ENCODE measurements around the gene NEU2.
"Not testable (repeated sequence)": the region's sequence is repeated elsewhere in the genome, so short reads cannot be mapped to it uniquely, and the experiment has no call there.

NEU2 gene

GRCh38 chr2:233034091-233034882 lies 1.8 kb downstream of the NEU2 start:
- no peak for FAIRE-seq

DNA sequence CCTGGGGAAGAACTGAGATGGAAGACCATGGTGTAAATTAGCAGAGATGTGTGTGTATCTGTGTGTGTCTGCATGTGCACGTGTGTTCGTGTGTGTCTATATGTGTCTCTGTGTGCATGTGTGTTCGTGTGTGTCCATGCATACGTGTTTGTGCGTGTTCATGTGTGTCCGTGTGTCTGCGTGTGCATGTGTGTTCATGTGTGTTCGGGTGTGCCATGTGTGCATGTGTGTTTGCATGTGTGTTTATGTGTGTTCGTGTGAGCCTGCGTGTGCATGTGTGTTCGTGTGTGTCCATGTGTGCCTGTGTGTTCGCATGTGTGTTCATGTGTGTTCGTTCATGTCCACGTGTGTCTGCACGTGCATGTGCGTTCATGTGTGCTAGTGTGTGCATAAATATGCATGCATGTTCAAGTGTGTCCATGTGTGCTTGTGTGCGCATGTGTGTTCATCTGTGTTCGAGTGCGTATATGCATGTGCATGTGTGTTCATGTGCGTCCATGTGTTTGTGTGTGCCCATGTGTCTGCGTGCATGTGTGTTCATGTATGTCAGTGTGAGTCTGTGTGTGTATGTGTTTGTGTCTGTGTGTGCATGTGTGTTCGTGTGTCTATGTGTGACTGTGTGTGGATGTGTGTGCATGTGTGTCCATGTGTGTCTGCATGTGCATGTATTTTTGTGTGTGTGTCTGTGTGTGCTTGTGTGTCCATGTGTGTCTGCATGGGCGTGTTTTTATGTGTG lies 3.1 kb downstream of the NEU2 start:
- peak; percentile 99 for FAIRE-seq
- DNase-seq (ENCODE audit: low spot score), result no peak

More at GRCh38 chr2:233034091-233034882, 1.8 kb downstream of the NEU2 start:
- DNase-seq (ENCODE audit: low spot score), result no peak

- FAIRE-seq, result no peak
Observed at GRCh38 chr2:233036162-233036838, 3.8 kb downstream of the NEU2 start.

DNA sequence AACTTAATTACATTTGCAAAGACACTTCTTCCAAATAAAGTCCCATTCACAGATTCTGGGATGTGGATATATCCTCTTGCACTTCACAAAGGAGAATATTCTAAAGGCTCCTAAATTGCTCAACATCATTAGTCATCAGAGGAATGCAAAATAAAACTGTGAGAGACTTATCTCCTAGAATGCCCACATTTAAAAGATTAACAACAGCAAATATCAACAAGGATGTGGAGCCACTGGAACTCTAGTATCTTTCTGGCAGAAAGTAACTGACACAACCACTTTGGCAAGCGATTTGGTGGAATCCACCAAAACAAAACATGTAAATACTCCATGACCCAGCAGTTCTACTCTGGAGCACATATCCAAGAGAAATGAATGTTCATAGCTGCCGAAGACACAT lies 4.6 kb downstream of the NEU2 start:
- DNase-seq (ENCODE audit: low spot score), result no peak
- FAIRE-seq, result no peak

More at GRCh38 chr2:233036162-233036838, 3.8 kb downstream of the NEU2 start:
- DNase-seq (ENCODE audit: low spot score), result no peak

GRCh38 chr2:233039212-233039845 lies 6.9 kb downstream of the NEU2 start:
- DNase-seq (ENCODE audit: low spot score), result no peak
- FAIRE-seq, result no peak

DNA sequence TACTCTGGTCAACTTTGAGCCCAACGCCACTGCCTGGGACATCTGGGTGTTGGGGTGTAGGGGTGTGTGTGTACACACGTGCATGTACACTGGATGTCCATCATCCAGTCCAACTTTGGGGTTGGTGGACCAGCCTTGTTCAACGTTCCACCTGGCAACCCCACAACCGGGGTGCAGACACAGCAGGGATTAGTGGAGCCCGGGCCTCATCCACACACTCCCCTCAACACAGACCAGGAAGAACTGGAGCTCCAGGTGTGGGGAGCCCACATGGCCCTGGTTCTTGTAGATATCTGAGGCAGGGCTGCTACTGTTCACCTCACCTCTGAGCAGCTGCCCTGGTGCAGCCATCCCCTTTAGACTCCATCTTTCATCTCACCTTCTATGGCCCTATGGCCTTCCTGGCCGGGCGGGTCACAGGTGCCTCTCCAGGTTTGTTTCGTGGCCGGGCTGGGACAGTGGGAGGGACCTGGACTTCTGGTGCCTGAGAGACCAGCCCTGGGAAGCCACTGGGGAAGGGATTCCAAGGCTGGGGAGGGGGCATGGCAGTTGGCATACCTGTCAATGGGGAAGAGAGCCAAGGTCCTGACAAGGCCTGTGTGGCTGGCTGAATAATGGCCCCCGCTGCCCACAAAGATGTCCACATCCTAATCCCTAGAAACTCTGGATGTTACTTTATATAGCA lies 7.5 kb downstream of the NEU2 start:
- DNase-seq (ENCODE audit: low spot score), result no peak
- FAIRE-seq, result no peak

DNA sequence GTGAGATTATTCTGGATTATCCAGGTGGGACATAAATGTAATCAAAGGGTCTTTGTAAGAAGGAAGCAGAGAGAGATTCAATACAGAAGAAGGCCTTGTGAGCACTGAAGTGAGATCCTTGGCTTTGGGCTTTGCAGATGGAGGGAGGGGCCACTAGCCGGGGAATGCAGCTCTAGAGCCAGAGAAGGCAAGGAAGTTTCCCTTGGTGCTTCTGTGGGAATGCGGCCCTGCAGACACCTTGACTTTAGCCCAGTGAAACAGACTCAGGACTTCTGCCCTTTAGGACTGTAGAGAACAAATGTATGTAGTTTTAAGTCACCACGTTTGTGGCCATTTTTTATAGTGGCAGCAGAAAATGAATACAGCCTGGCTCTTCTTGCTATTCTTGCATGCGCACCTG lies 8.1 kb downstream of the NEU2 start:
- no peak for FAIRE-seq
- DNase-seq (ENCODE audit: low spot score), result no peak

DNA sequence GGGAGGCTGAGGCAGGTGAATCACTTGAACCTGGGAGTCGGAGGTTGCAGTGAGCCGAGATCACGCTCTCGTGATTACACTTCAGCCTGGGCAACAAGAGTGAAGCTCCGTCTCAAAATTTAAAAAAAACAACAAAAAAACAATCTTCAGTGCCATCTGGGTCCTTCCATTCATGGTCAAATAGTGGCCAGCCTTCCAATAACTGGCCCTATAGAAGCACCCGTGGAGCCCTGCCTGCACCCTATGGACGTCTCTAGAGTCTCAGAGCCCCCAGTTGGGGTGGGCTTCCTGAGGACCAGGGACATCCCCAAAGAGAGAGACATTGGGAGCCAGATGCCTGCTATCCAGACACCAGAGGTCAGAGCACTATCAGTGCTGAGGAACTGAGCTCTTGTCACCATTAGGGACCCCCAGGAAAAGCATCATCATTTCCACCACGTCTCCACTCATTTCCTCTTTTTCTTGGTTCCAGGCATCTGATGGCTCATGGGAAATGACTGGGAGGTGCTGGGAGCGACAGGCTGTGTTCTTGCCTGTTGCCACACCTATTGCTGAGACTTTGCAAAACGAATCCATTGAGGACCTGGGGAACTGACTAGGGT lies 9.4 kb downstream of the NEU2 start:
- DNase-seq (ENCODE audit: low spot score), result no peak
- FAIRE-seq, result no peak

DNA sequence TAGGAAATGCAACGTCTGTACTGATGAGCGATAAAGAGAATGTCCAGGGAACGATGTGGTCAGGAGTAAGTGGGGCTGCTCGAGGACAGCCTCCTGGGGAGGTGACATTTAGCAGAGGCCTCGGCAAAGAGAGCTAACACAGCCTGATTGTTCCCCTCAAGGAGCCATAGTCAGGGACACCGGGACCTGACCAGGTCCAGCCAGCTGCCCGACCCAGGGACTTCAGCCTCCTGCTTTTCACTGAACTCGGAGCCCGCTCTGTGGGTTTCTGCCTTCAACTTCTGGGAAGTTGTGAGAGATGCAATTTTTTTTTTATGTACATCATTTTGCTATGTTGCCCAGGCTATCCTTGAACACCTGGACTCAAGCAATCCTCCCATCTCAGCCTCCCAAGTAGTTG lies 10.1 kb downstream of the NEU2 start:
- no peak for DNase-seq (ENCODE audit: low spot score)
- FAIRE-seq, result no peak

DNA sequence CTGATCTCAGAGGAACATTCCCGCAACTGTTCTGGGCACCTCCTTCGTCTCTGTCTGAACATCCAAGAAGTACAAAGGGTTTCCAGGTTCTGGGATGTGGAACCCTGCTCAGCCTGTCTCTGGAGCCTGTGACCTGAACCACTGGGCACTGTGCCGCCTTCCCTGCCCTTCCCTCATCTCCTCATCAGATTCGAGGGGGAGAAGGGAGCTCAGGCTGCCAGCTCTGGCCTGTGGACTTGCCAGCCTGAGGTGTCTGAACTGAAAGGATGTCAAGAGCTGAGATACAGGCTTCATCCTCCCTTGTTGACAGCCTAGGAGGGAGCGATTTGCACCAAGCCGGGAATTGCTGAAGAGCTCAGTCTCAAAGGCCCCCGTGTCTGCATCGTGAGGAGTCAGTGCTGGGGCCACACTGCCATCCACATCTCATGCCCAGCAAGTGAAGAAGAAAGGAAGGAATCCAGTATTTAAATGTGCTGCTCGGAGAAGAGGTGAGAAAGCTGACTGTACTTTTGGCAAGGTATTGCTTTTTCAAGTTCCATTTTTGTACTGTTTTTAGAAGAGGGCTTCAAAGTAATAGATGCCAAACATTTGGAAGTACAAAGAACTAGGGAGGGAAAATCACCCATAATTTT lies 12.6 kb downstream of the NEU2 start:
- DNase-seq (ENCODE audit: low spot score) (no peak), FAIRE-seq (no peak)

DNA sequence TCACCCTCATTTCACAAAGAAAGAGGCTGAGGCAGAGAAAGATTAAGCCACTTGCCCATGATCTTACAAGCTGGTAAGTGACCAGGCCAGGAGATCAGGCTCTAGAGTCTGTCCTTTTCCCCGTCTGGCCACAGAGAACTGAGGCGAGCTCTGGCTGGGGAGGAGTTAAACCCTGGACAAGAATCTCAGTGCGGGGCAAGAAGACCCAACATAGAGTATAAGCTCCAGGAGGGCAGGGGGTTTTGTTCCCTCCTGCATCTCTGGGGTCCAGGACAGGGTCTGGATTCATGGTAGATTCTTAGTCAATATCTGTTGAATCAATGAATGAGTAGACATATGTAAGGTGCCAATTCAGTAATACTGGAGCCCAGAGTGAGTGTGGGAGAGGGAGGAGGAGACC lies 14.7 kb downstream of the NEU2 start:
- DNase-seq (ENCODE audit: low spot score) (no peak), FAIRE-seq (no peak)

- FAIRE-seq, result no peak
Observed at GRCh38 chr2:233047667-233048066, 15.2 kb downstream of the NEU2 start.

GRCh38 chr2:233048569-233049193 lies 16.2 kb downstream of the NEU2 start:
- no peak for FAIRE-seq
- no peak for DNase-seq (ENCODE audit: low spot score)

More at GRCh38 chr2:233047667-233048066, 15.2 kb downstream of the NEU2 start:
- DNase-seq (ENCODE audit: low spot score), result no peak

- FAIRE-seq (no peak), DNase-seq (ENCODE audit: low spot score) (no peak)
Observed at GRCh38 chr2:233049194-233049761, 16.8 kb downstream of the NEU2 start.

DNA sequence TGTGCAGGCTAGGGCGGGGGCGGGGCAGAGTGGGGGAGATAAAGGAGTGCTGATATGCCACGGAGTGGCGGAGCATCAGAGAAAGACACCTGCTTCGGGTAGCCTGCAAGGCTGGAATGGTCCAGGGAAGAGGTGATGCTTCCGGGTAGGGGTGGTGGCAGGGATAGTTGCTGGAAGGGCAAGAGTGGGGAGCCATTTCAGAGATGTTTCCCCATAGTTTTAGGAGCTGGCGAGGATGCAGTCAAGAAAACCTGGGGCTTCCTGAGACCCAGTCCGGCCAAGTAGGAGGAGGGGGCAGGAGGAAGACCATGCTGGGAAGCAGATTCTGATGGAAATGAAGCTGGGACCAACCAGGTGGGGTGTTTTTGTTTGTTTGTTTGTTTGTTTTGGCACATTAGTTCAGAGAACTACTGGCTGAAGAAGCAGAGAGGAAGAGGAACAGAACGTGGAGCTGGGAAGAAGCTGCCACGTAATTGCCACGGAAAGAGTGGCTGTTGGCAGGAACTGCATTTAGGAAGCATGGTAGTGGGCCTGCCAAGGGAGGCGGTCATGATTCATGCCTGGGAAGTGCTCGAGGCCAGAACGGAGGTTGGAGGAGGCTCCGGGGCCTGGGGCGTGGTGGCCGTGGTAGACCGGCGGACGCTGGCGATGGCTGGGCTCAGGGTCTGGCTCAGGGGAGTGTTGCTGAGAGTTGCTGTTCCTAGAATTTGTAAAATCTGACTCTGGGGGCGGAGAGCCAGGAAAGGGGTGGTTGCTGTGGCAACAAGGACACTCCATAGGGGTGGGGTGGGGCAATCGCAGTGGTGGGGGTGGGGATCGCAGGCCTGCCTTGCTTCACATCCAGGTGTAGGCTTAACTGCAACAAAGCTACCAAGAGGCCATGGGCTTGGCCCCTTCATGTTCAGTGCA lies 19.0 kb downstream of the NEU2 start:
- FAIRE-seq (no peak), DNase-seq (ENCODE audit: low spot score) (no peak)

DNA sequence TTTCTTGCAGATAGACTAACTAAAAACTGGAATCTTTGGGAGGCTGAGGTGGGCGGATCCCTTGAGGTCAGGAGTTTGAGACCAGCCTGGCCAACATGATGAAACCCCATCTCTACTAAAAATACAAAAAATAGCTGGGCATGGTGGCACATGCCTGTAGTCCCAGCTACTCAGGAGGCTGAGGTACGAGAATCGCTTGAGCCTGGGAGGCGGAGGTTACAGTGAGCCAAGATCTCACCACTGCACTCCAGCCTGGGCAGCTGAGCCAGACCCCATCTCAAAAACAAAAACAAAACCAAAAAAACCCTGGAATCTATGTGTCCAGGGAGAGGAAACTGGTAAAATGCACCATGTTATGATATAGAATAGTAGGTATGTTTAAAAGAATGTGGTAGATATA lies 20.0 kb downstream of the NEU2 start:
- not testable (repeated sequence) for FAIRE-seq; DNase-seq (ENCODE audit: low spot score)

GRCh38 chr2:233053928-233054784 lies 21.7 kb downstream of the NEU2 start:
- no peak for FAIRE-seq
- DNase-seq (ENCODE audit: low spot score), result peak; percentile 89

Measured in urothelium cell line (cell line).